ENCODE results near the gene FAM163B. TPM values are rescaled to one million over a fixed set of nuclear protein-coding genes. Genes with fewer than 3 reads are reported as not detected.

Gene FAM163B
- total and polyA plus RNA-seq, 9 of the 15 experiments (the other 6 are each of a cell fraction or from before 2014, with no cell fraction given): not detected

DNA sequence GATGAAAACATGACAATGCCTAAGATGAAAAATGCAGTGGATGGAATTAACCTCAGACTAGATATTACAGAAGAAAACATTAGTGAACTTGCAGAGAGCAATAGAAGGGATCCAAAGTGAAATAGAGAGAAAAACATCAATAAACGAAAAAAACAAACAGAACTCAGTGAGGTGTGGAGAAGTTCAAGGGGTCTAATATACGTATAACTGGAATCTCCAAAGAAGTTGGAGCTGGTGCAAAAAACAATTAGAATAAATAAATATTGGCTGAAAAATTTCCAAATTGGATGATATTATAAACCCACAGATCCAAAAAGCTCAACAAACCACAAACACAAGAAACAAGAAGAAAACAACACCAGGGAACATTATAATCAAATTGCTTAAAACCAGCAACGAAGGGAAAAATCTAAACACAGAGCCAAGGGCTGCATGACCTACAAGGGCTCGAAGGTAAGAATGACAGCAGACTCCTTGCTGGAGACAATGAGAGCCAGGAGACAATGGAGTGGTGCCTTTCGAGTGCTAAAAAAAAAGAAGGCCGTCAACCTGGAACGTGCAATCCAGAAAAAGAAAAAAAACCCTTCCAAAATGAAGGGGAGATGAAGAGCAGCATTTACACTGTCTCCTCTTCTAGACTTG is 11.8 kb downstream of the FAM163B start (continued):
- TF ChIP-seq EHMT2 (IDR thresholded peaks at IDR 0.05) (peak; percentile 81), ZBED1 (IDR thresholded peaks at IDR 0.05) (no peak), MCM3 (IDR thresholded peaks at IDR 0.05) (no peak), SRSF3 (IDR thresholded peaks at IDR 0.05; ENCODE audit: insufficient read depth, low read length) (no peak), ZNF24 (IDR thresholded peaks at IDR 0.05) (no peak), ZNF384 (IDR thresholded peaks at IDR 0.05; ENCODE audit: low read depth, low read length) (peak; percentile 66)
- TF ChIP-seq, protein P1, sequence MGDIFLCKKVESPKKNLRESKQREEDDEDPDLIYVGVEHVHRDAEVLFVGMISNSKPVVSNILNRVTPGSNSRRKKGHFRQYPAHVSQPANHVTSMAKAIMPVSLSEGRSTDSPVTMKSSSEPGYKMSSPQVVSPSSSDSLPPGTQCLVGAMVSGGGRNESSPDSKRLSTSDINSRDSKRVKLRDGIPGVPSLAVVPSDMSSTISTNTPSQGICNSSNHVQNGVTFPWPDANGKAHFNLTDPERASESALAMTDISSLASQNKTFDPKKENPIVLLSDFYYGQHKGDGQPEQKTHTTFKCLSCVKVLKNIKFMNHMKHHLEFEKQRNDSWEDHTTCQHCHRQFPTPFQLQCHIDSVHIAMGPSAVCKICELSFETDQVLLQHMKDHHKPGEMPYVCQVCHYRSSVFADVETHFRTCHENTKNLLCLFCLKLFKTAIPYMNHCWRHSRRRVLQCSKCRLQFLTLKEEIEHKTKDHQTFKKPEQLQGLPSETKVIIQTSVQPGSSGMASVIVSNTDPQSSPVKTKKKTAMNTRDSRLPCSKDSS (IDR thresholded peaks at IDR 0.05; ENCODE audit: low read depth, partially characterized antibody): peak; percentile 53
- TF ChIP-seq, protein P2, sequence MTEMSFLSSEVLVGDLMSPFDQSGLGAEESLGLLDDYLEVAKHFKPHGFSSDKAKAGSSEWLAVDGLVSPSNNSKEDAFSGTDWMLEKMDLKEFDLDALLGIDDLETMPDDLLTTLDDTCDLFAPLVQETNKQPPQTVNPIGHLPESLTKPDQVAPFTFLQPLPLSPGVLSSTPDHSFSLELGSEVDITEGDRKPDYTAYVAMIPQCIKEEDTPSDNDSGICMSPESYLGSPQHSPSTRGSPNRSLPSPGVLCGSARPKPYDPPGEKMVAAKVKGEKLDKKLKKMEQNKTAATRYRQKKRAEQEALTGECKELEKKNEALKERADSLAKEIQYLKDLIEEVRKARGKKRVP (CRISPR knock-in tag; IDR thresholded peaks at IDR 0.05): no peak

DNA sequence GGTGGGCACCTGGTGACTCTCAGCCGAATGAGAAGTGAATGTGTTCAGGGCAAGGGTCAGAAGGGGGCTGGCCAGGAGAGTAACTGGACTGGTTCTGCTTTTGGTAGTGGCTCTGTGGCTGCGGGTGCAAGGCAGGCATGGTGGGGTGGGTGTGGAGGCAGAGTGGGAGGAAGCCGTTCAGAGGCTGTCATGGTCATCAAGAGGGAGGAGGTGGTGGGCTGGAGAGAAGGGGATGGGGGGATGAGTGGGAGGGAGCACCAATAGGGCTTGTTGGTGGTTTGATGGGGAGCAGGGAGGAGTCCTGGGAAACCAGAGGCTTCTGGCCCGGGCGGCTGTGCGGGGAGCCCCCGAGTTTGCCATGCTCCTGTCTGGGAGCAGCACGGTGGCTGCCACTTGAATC is 13.3 kb downstream of the FAM163B start:
- H3K9me3 ChIP-seq (replicated peaks; ENCODE audit: control insufficient read depth, insufficient read depth, low read depth, low read length): no peaks in the 10 kb centered on the region; the same call in 1 of the 2 replicates
- H3K27me3 ChIP-seq (ENCODE audit: control insufficient read depth in 2 of 2, insufficient read depth in 2 of 2, low read length in 2 of 2): peaks cover 0 to 25% of the 10 kb centered on the region in 2 experiments; a peak in 2 of 5 replicates
- H3K4me1 ChIP-seq (replicated peaks in 1 of 2; ENCODE audit: control insufficient read depth in 2 of 2, insufficient read depth in 2 of 2, low read length in 2 of 2): no peaks in the 10 kb centered on the region
- in situ Hi-C loops (cut with MboI): no loop called here
- no peak overlapping the region for H3K9ac ChIP-seq (ENCODE audit: insufficient read depth in 1 of 2, low read depth in 2 of 2, low read length in 2 of 2)
- DNase-seq (ENCODE audit: extremely low read depth in 1 of 4, low spot score in 3 of 4): no peak
- no peak for TF ChIP-seq ZNF707 (CRISPR knock-in tag; conservative IDR thresholded peaks at IDR 0.05)
- TF ChIP-seq ELF4 (CRISPR knock-in tag; IDR thresholded peaks at IDR 0.05): no peak
- TF ChIP-seq RCOR1 (IDR thresholded peaks at IDR 0.05; ENCODE audit: borderline replicate concordance in 1 of 2, low read depth in 2 of 2, low read length in 2 of 2): no peak
- no peak for TF ChIP-seq ZNF41 (CRISPR knock-in tag; conservative IDR thresholded peaks at IDR 0.05)
- H2AFZ ChIP-seq (ENCODE audit: low read depth, low read length): no peak overlapping the region
- H3K79me2 ChIP-seq (ENCODE audit: control insufficient read depth, insufficient read depth, low read length): no peaks in the 10 kb centered on the region
- intact Hi-C loops (cut with micrococcal nuclease): no loop called here
- no peak for ATAC-seq
- no peaks in the 10 kb centered on the region for H3K36me3 ChIP-seq (ENCODE audit: control insufficient read depth, insufficient read depth, low read length)
- POLR2A ChIA-PET: no interaction called here
- 2% methylated on average over 8 of the region's 8 CpGs for WGBS (ENCODE audit: insufficient coverage, low coverage, missing lambda C conversion rate)
- no peaks in the 10 kb centered on the region for H3K9me1 ChIP-seq (ENCODE audit: control insufficient read depth, insufficient read depth, low read length)
- no peak for FAIRE-seq
- no peak overlapping the region for H3K27ac ChIP-seq (ENCODE audit: extremely low read depth, low read depth, low read length)
- H4K20me1 ChIP-seq (replicated peaks; ENCODE audit: control insufficient read depth, insufficient read depth, low read length): peaks cover 4% of the 10 kb centered on the region; the same call in 1 of the 2 replicates
- no peak overlapping the region for H3K4me2 ChIP-seq (ENCODE audit: insufficient read depth, low read length)
- no peak overlapping the region for H3K4me3 ChIP-seq
- BruUV-seq (replicated peaks): no TSS peak
- CTCF ChIA-PET (ENCODE audit: low intra/inter-chr PET ratio): no interaction called here

Data from K562 (cell line).